Stimulated activated CD4-positive, alpha-beta T cell treated with anti-CD3 and anti-CD28 coated beads, Interleukin-4, amount 100 ng/mL, for 48 hours (primary cell): ENCODE measurements around the gene ADAM12.

Source experiments
- DNase-seq, 2 donors: peaks; one replicate each; pipeline ENCODE4 v3.0.0-alpha.2; 2020; ENCODE audit warnings: low read depth in 2 of 2

The ADAM12 gene

DNA sequence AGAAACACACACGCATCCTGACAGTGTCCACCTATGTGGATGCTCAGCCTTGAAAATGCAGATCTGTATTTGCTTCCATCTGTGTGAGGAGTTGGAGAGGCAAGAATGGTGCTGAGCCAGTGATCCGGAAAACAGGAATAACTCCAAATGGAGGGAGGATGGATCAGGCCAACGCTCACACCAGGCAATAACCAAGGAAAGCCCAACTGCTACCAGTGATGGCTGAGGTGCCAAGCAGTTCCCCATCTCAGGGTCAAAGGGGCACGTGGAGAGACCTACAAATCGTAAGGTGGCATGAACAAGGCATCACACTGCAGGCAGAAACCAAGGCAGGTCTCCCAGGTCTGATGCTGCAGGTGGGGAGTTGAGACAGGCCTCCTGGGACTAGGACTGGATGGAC lies 153.6 kb downstream of the ADAM12 start:
- no peak for DNase-seq

DNA sequence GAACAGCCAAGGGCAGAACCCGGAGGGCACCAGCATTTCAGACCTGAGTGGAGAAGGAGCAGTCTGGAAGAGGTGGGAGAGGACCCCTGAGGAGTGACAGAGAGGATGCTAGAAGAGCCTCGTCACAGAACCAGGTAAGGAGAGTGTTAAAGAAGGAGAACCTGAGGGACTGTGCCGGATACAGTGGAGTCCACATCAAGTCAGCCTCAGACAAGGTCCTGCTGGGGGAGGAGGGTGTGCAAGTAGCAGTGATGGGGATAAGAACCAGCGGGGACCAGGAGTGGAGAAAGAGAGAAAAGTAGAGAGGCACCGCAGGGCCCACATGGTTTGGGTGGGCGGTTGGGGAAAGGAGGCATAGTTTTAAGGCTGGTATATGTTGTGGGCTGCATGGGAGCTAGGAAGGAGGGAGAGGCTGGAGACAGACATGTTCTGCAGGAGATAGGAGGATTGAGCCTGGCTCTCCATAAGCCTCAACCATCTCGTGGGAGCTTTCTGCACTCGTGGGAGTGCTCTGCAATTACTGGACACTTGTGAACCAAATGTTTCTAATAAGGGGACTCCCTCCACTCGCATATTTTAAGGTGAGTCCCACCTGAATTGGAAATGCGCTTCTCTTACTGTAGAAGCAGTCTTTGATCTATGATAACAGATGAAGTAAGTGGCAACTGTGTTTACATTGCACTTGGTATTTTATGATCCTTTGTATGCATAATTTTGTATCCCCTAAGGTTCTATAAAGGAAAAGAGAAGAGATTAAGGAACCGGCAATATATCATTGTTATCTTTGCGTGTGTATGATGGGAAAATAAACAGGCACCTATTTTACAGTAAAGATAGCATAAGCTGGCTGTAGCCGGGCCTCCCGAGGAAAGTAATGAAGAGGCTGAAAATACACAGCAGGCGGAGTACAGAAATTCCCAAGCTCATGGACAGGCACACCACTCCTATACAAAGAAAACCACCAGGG lies 154.8 kb downstream of the ADAM12 start:
- no peak for DNase-seq

DNA sequence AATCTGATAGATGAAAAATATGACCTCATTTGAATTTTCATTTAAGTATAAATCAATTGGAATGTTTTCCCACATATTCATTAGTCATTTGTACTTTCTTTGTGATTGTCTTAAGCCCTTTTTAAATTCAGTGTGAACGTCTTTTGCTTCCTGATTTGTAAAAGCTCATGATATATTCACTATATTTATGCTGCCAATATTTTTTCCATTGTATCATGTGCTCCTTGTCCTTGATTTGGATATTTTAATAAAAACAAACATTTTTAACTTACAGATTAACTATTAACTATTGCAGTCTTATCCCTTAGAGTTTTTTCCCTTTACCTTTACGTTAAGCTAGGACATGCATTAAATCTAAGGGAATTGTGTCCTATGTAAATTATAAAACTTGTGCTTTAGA lies 157.7 kb downstream of the ADAM12 start:
- no peak for DNase-seq

DNA sequence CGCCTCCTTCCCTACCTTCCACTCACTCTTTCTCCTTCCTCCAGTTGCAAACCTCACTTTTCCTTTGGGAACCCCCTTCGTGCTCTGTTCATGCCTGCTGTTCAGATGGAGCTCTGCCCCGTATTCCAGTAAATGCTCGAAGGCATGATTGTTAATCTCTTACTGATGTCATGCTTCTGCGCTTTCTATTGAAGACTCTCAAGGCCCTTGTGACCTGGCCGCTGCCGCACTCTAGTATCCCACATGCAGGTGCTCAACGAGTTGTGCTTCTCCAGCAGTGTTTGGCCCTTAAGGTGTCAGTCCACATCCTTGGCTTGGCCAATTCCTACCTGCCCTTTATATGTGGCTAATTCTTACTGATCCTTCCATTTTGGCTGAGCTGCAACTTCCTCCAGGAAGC lies 158.6 kb downstream of the ADAM12 start:
- DNase-seq: no peak

DNA sequence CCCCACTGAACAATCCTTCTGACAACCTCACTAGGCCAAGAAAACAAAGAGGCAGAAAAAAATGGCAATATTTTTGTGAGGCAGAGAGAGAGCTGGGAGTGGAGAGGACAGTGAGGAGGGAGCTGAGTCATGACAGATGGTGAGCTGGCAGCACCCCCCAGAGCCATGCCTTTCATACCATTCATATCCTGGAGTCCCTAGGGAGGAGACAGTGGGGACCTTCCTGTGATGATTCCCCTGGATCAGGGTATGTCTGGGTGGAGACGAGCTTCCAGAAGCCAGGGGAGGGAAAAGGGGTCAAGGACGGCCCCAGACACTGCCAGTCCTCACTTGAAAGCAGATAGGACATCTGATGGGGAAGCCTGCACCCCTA lies 160.5 kb downstream of the ADAM12 start:
- DNase-seq: no peak

DNA sequence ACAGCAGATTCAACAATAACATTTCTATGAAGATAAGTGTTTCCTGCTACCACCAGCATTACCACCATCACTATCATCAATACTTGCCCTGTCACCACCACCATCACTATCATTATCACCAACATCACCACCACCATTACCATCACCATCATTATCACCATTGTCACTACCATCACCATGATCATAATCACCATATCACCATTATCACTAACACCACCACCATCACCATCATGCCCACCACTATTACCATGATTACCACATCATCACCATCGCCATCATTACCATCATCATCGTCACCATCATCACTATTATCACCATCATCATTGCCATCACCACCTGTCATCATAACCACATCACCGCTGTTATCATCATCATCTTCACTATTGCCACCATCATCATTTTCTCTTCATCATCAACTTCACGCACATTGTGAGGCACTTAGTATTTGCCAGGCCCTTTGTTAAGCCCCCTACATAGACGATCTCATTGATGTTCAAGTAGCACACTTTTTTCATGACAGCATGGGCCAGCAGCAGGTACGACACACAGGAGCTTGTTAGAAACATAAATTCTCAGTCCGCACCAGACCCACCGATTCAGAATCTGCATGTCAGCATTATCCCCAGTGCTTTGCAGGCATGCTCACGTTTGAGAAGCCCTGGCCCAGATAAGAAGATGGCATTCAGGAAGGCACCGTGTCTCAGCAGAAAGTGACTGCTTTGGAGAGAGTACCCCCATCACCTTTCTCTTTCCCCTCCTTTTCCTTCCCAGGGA lies 161.1 kb downstream of the ADAM12 start:
- DNase-seq: no peak

DNA sequence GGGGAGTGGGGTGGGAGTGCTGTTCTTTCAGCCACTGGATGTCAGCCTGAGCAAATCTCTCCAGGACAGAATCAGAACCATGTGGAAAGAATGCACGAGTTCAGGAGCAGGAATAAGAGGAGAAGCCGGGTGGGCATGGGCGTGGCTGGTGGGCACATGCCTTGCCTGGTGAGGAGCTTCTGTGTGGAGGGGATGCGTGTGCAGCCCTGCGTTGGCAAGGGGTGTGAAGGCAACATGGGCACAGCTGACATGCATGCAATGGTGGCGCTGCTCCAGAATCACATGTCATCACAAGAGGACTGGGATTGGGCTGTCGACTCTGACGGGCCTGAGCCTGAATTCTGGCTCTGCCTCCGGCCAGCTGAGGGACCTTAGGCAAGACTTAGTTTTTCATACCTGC lies 162.1 kb downstream of the ADAM12 start:
- no peak for DNase-seq

DNA sequence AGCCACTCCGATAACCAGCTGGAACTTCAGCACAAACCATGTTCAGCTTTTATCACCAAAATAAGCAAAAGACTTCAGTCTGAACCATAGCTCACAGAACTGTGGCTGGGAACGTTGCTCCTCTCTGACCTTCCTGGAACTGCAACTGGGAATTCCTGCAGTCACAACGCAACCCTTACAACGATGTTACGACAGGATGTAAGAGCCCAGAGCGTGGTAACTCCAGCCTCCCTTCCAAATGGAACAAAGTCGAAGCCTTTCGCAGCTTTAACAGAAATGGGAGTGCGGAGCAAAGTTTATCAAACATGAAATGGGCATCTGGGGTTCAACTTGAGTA lies 162.6 kb downstream of the ADAM12 start:
- DNase-seq: no peak

DNA sequence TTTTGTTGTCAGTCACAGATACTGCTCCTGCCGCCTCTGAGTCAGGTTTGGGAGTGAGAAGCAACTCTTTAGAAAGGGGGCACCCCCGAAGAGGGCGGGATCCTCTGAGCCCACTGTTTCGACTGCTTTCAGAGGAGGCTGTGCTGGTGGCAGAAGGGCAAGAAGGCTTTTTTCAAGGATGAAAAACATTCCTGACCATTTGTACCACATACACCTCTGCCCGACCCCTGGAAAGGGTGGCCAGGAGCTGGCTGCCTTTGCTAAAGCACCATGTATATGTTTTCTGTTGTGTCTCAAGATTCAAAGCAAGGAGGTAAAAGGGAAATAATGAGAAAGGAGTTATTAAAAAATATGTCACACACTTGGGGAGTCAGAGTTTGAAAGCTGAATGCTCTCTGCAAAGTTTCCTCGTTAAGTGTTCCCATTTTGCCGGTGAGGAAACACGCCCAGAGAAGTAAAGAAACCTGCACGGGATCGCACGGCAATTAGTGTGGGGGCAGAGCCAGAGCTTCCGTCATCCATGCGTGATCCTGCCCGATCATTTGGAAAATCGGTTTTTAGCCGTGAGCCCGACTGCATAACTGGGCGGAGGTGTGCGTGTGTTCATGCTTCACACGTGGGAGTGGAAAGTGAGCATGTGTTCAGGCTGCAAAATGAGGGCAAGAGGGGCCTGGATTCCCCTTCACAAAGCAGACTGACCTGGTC lies 163.2 kb downstream of the ADAM12 start:
- DNase-seq: no peak

DNA sequence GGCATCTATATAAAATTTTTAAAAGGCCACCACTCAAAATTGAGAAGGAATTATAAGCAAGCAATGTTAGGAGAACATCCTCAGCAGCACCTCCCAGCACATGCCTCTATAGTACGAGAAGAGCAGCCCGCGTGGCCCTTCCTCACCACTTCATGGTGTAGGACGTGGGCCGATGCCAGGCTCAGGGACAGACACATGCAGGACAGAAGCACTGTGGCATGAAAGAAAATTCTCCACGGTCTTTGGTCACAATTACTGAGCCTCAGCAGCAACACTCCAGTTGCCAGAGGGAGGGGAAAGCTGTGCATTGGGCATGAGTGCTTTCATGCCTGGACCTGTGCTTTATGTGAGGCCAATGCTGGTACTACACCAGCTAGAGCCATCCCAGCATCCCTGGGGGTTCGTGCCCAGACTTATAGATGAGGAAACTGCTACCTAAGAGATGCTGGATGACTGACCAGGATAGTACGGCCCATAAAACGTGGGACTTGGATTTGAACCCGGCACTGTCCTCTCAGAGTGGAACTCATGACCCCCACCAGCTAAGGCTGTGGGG lies 164.7 kb downstream of the ADAM12 start:
- DNase-seq: no peak

DNA sequence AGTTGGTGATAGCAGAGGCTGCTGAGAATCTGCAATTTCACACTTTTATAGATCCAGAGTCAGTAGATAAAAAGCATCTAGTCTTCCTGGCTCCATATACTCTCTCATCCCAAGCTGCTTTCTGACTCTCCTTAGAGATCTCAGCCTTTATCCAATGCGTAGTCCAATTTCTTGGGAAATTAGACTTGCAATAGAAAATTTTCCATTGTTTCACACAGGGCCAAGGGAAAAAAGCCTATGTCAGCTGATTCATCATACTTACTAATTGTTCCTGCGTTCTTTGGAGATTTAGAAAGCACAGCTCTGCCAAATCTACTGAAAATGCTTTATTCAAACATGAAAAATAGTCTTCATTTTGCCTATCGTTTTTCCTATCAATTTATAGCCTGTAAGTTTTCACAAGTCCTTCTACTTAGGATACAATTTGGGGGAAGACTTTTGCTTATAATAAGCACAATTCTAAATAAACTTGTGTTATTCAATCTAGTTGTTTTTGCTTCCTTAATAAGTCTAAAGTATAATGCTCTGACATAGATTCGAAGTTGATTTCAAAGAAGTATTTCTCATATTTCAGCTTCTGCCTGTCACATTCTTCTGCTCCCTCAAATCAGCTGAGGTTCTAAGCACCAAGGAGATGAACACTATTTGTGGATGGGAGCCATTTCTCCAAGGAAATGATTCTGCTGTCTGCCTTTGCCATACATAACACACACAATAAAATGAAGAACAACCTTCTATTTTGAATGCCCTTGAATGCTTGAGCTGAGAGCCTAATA lies 165.4 kb downstream of the ADAM12 start:
- DNase-seq: no peak

DNA sequence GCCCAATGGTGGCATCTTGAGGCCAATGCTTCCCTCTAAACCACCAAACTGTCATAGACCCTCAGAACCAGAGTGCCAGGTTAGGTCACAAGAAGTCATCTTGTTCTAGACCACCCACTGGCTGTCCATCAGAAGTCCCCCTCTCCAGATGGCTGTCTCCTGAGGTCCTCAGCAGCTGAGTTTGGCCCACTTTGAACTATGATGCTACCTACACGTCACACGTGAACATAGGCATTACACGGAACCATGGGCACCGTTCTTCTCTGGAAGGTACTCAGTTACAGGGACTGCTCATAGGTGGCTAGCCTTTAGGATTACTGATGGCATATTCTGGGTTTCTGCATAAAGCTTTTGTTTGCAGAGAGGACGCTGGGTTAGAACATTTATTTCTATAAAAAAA lies 166.4 kb downstream of the ADAM12 start:
- no peak for DNase-seq

DNA sequence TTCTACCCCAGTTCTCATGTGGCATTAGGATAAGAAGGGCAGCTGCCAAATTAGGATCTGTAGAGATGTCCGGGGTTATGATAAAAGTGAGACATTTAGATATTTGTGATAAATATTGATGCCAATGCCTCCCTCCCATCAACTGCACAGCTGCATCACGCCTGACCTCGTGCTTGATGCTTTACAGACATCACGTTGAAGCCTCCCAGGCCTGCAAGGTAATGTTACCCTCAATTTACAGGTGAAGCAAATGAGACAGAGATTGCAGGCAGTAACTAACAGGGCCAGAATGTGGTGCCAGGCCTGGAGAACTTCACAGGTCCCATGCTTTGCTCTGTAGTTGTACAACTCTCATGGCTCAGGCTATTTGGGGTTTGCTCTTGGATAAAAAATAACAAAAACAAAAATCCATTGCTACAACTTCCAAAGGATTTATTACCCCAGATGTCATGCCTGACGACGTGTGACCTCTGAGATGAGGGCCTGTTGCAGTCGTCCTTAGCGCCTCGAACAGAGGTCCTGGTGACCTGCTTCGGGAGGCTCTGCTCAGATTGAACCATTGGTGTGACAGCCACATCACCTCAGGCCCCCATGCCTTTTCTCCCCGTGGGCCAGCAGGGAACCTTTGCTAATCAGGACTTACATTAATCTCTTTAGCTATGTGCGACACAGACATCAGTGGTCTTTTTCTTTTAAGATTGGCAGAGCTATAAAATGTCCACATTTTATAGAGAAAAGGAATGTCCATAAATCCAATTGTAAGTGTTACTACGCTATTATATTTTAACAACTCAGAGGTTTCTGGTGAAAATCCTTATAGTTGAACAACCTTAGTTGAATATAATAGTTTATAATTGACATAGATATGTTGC lies 169.3 kb downstream of the ADAM12 start:
- no peak for DNase-seq

DNA sequence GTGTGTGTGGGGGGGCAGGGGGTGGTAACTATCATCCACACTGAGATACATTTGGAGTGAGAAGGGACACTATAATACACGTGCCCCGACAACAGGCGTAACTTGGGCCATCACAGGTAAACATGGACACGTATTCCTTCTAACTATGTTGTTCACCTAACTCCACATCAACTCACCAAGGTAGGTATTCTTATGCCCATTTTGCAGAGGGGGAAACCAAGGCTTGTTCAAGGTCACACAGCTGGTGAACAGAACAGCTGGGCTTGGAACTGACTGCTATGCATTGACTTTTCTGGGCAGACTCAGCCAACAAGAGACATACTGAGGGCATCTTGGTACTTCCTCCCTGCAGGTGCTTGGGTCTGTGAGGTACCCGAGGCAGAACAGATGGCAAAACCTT lies 170.1 kb downstream of the ADAM12 start:
- no peak for DNase-seq

DNA sequence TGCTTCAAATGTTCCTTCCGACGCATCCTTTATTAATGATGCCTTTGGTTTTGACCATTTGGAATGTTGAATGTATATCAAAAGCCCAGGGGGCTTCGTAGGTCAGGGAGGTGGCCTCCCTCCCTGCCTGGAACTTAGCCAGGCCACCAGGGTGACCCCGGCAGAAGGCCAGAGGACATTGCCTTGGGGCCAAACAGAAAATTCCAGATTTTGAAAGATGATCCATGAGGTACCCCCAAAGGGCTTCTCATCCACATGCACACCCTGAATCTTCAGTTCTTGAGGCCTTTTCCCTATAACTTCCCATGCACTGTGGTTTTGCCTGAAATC lies 171.7 kb downstream of the ADAM12 start:
- DNase-seq: no peak

DNA sequence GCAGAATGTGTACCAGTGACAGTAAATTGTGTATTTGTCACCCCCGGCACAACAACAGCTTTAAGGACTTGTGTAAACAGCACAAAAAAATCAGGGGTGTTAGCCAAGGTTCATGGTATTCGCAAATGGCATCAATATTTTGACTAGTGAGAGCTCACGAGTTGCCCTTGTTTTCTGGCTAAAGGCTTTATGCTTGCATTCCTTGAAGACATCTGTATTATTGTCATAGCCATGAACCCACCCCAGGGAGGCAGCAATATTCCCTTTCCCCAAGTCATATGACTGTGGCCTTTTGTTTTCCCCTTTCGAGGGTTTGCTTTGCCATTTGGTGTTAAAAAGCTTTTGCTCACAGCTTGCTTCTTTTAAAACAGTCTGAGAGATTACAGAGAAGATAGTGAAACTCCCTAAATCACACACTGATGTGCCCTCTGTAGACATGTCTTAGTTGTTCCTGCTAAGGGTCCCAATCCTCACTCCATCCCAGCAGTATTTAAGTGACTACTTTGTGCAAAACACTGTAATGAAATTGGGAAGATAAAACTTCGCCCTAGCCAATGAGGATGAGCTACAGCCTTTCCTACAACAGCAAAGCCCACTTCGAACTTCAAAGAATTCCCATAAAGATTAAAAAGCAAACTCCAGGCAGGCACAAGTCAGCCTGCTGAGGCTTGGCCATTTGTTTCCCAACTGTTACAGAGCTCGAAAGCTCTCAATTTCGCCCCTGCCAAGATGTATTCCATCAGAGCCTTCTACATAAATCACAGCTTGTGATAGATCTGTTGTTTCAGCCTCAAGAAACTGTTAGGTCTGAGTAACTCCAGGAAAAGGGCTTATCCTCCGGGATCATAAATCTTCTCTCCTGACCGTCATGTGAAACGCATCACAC lies 172.3 kb downstream of the ADAM12 start:
- DNase-seq: no peak

DNA sequence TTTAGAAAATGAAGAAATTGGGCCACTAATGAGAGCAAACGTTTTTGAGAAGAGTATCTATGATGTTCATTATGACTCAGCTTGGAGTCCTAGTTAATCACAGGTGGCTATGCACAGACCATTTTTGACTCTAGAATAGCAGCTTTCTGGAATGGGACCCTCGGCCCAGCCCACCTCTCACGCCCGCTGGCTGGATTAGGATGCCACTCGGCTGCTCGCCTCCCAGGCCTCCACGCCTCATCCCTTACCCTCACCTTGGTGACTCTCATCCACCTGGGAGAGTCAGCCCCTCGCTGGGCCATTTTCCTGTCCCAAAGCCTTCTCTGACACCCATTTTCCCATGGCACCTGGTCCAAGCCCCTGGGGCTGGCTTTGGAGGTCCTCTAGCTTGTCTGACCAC lies 173.6 kb downstream of the ADAM12 start:
- DNase-seq: no peak

DNA sequence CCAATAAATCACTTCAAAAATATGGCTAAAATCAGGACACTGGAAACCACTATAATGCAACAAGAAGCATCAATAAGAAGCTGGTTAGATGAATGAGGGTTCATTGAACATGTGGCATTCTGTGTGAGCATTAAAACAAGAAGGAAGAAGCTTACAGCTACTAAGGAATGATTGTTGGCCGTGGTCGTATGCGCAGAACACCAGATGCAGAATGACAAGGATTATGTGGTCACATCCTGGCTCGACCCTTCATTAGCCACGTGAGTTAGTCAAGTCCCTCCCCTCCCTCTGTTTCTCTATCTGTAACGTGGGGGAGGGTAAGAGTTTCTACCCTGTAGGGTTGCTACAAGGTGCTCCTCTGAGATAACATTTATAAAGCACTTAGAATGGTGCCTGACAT lies 174.3 kb downstream of the ADAM12 start:
- no peak for DNase-seq

DNA sequence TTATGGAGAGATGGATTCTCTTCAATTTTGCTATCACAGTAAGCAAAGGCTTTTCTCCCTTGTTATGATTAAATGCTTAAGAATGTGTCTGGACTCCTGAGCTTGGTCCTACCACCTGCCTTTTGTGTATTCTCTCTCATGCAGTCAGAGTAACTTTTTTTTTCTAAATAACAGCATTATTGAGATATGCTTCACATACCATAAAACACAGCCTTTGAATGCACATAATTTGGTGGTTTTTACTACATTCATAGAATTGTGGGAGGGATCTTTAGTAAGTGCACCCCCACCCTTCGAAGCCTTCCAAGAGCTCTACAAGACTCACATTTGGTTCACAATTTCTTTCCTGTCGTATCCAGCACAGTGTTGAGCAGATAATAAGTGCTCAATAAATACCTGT lies 175.5 kb downstream of the ADAM12 start:
- DNase-seq: no peak
